CD4-positive, alpha-beta memory T cell (primary cell): Measurements from ENCODE around the gene ZMYM2. TPM values are rescaled to one million over a fixed set of nuclear protein-coding genes. Genes with fewer than 3 reads are reported as not detected.
A peak's percentile ranks its signal among the peaks of the same experiment; 100 is the strongest.

Experiments used
- CTCF ChIA-PET: fragments of 350-600 bp; sonication (Branson Sonifier 250); formaldehyde crosslinking; loops from one replicate; lab custom pipeline; 2021; ENCODE audit warnings: inconsistent platforms; ENCODE audit not compliant: partially characterized antibody; lab: Charles Lee
- POLR2A ChIA-PET: fragments of 350-600 bp; sonication (Branson Sonifier 250); formaldehyde crosslinking; loops from one replicate; lab custom pipeline; 2021; ENCODE audit not compliant: partially characterized antibody; lab: Charles Lee
- DNase-seq, 5 donors: peaks; one replicate each; pipeline versions ENCODE4 v3.0.0 to v3.0.0-alpha.2; 2020 to 2022; ENCODE audit warnings: mixed read lengths in 1 of 5
- H3K27ac ChIP-seq: one replicate; pipeline ENCODE4 v1.7.0; 2013; ENCODE audit warnings: low read depth, low read length
- H3K27me3 ChIP-seq: 2 replicates; pipeline ENCODE4 v1.7.0; 2013; ENCODE audit warnings: mild to moderate bottlenecking, low read length, moderate library complexity; ENCODE audit not compliant: insufficient read depth
- H3K36me3 ChIP-seq: 2 replicates; pipeline ENCODE4 v1.7.0; 2013; ENCODE audit warnings: mild to moderate bottlenecking, low read length, moderate library complexity; ENCODE audit not compliant: insufficient read depth
- H3K4me1 ChIP-seq: 2 replicates; pipeline ENCODE4 v1.7.0; 2013; ENCODE audit warnings: mild to moderate bottlenecking, low read length, moderate library complexity; ENCODE audit not compliant: insufficient read depth
- H3K4me3 ChIP-seq, 2 donors: one replicate each; pipeline ENCODE4 v1.7.0; 2013; ENCODE audit warnings: low read length in 2 of 2, mild to moderate bottlenecking in 1 of 2
- H3K9me3 ChIP-seq, 2 donors: one replicate each; pipeline ENCODE4 v1.7.0; 2013; ENCODE audit warnings: low read length in 2 of 2, control low read depth in 1 of 2; ENCODE audit not compliant: control insufficient read depth in 1 of 2
- H3K27ac Mint-ChIP-seq, 7 donors: one replicate each; pipeline ENCODE4 v1.8.0; 2020 to 2021; ENCODE audit warnings: mixed read lengths in 7 of 7, mild to moderate bottlenecking in 6 of 7, inconsistent platforms in 3 of 7, moderate library complexity in 3 of 7
- H3K27me3 Mint-ChIP-seq, 2 donors: one replicate each; pipeline ENCODE4 v1.8.0; 2020 to 2021; ENCODE audit warnings: mixed read lengths in 2 of 2
- H3K36me3 Mint-ChIP-seq, 2 donors: one replicate each; pipeline ENCODE4 v1.8.0; 2020 to 2021; ENCODE audit warnings: mixed read lengths in 2 of 2, inconsistent platforms in 1 of 2, mild to moderate bottlenecking in 1 of 2
- H3K4me1 Mint-ChIP-seq, 4 donors: one replicate each; pipeline ENCODE4 v1.8.0; 2020 to 2021; ENCODE audit warnings: mixed read lengths in 4 of 4, mild to moderate bottlenecking in 1 of 4
- H3K4me3 Mint-ChIP-seq, 8 donors: one replicate each; pipeline ENCODE4 v1.8.0; 2020 to 2021; ENCODE audit warnings: mixed read lengths in 8 of 8, mild to moderate bottlenecking in 7 of 8, moderate library complexity in 6 of 8, inconsistent platforms in 3 of 8
- H3K9me3 Mint-ChIP-seq, 8 donors: one replicate each; pipeline ENCODE4 v1.8.0; 2020 to 2021; ENCODE audit warnings: mixed read lengths in 8 of 8, mild to moderate bottlenecking in 5 of 8, inconsistent platforms in 3 of 8, moderate library complexity in 1 of 8
- intact Hi-C: fragments of 100-400 bp; cut with micrococcal nuclease; formaldehyde crosslinking; loops from one replicate; pipeline ENCODE4 v1.15.1; 2023
- polyA plus RNA-seq, 2 donors: library from polyadenylated mRNA; unstranded; fragments of 300-500 nt; fragmentation: Illumina TruSeq; gene quantifications; one replicate each; pipeline ENCODE4 v1.2.3, GENCODE V29; 2021
- total RNA-seq, 2 experiments: library from RNA; stranded (reverse); gene quantifications; one replicate each; pipeline ENCODE4 v1.2.3, GENCODE V29; 2021

The ZMYM2 gene
- total and polyA plus RNA-seq, 4 experiments from 2014 or later = 7.9 to 110 (median 59.4) TPM

DNA sequence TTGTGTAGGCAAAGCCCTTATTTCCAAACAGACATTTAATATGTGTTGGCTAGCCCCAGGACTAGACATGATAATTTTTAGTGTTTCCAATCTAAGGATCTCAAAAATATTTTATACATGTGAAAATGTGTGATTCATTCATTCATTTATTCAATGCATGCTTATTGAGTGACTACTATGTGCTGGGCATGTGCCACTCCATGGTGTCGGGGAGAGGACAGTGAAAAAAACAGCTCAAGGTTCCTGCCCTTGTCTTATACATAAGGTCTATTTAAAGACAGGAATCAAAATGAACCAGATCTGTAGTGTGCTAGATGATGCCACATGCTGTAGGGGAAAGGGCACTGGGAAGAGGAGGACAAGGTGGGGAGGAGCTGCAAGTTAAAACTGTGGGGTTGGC is 165.8 kb downstream of the ZMYM2 start:
- Mint-ChIP-seq H3K9me3 (no peaks in the 10 kb centered on the region), H3K4me1 (peaks cover 7 to 28% (median 20%) of the 10 kb centered on the region in 4 donors), H3K4me3 (peak overlapping the region in 2 of 8 donors; percentile 7 to 22), H3K27me3 (peaks cover 4 to 17% of the 10 kb centered on the region in 2 donors), H3K27ac (no peak overlapping the region), H3K36me3 (no peaks in the 10 kb centered on the region)
- Histone ChIP-seq H3K4me1 (peaks cover 26% of the 10 kb centered on the region), H3K27ac (no peak overlapping the region), H3K36me3 (no peaks in the 10 kb centered on the region), H3K9me3 (no peaks in the 10 kb centered on the region), H3K27me3 (peaks cover 7% of the 10 kb centered on the region), H3K4me3 (no peak overlapping the region)
- intact Hi-C loops = no loop called here
- POLR2A ChIA-PET = no interaction called here
- CTCF ChIA-PET = interaction anchor here (1.2 kb wide), 1 partner anchor 33 kb away, joined by 5 read pairs; no protein-coding TSS in a partner anchor
- DNase-seq = no peak

DNA sequence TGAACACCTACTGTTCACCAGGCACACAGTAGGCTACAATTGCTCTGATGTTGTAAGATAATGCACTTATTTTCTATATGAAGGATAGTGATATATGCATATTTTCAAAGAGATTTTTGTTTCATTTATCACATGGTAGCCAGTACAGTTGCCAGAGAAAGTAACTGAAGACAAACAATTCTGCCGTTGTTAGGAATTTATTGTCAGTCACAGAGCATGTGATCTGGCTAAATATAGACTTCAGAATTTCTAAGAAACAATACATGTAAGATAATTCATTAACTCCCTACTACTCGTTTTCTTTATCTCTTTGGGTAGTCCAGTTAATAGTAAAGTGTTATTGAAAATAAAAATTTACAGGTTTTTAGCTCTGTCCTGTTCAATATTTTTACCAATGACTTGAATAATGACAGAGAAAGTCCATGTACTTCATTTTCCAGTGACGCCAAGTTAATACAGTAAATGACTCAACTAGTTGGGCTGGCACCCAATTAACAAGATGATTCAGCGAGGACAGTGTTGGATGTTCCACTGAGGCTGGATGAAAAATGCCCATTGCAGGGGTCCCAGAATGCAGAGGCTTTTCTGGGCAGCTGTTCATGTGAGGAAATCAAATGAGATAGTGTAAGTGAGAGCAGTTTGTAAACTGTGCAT is 166.7 kb downstream of the ZMYM2 start:
- Mint-ChIP-seq H3K4me3 (peak overlapping the region in 4 of 8 donors; percentile 6 to 63 (median 42)), H3K27me3 (peaks cover 4 to 17% of the 10 kb centered on the region in 2 donors)
- CTCF ChIA-PET = interaction anchor here (1.2 kb wide), 1 partner anchor 34 kb away, joined by 5 read pairs; no protein-coding TSS in a partner anchor

DNA sequence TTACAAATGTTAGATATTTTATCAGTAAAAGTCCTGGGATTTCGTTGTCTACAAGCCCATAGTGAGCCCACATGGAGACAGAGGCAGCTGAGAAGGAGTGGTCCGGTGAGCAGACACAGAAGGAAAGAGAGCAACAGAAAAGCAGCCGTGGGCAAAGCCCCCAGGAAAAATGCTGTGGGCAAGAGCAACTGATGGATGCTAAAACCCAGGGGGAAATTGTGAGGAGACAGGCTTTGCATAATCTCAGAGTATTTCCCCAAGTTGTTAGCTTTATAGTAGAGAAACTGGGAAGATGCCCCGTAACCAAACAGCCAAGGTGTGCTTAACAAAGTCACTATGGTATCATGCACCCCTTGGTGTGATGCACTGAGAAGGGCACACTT is 167.2 kb downstream of the ZMYM2 start:
- H3K4me3 Mint-ChIP-seq = peak overlapping the region in 3 of 8 donors; percentile 35 to 63 (median 50)
- peaks cover 3 to 14% (median 8%) of the 10 kb centered on the region in 4 donors for H3K4me1 Mint-ChIP-seq

More for the DNA sequence above, 166.7 kb downstream of the ZMYM2 start:
- no peak for DNase-seq
- Mint-ChIP-seq H3K36me3 (no peaks in the 10 kb centered on the region), H3K4me1 (peaks cover 3 to 18% (median 12%) of the 10 kb centered on the region in 4 donors), H3K9me3 (no peaks in the 10 kb centered on the region), H3K27ac (peak overlapping the region in 1 of 7 donors; percentile 31)
- no peak overlapping the region for H3K4me3 ChIP-seq
- H3K36me3 ChIP-seq = no peaks in the 10 kb centered on the region
- intact Hi-C loops = loop anchor here (5.0 kb wide), 1 partner anchor 168 kb away; the partner anchor contains the start of gene ZMYM2
- no peak overlapping the region for H3K27ac ChIP-seq
- H3K9me3 ChIP-seq = no peaks in the 10 kb centered on the region
- H3K4me1 ChIP-seq = peaks cover 16% of the 10 kb centered on the region
- peaks cover 15% of the 10 kb centered on the region for H3K27me3 ChIP-seq
- POLR2A ChIA-PET = no interaction called here

DNA sequence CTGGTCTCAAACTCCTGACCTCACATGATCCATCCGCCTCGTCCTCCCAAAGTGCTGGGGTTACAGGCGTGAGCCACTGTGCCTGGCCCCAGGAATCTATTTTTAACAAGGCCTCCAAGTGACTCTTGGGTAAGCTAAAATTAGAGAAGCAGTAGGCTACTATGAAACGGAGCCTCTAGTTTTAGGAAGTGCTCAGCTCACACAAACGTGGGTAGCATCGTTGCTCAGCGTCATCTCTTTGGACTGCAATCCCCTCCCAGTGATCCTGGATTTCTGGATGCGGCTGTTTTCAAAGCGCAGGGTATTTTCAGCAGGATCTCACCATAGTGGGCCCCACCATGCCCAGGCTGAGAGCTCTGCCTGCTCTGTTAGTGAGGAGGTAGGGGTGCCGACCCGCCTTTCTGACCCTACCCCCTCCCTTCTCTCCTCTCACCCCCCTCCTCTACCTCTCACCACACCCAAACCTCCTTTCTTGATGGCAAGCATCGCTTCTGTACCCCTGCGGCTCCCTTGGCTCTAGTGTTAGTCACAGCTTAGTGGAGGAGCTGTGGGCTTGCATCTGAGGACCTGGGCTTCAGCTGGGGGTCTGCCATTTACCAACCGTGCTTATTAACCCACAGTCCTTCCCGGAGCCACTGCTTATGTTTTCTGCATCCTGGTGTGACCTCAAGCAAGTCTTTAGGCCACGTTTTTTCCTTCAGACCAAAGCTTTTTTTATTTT is 168.2 kb downstream of the ZMYM2 start:
- Histone ChIP-seq H3K9me3 (no peaks in the 10 kb centered on the region), H3K27ac (no peak overlapping the region), H3K4me3 (no peak overlapping the region), H3K27me3 (peaks cover 15% of the 10 kb centered on the region), H3K4me1 (peaks cover 9% of the 10 kb centered on the region), H3K36me3 (no peaks in the 10 kb centered on the region)
- Mint-ChIP-seq H3K36me3 (no peaks in the 10 kb centered on the region), H3K4me3 (peak overlapping the region in 3 of 8 donors; percentile 32 to 83 (median 70)), H3K27ac (no peak overlapping the region), H3K4me1 (peaks cover 0 to 6% (median 1%) of the 10 kb centered on the region in 4 donors), H3K27me3 (peaks cover 4 to 17% of the 10 kb centered on the region in 2 donors), H3K9me3 (no peaks in the 10 kb centered on the region)
- intact Hi-C loops = loop anchor here (5.0 kb wide), 1 partner anchor 169 kb away; the partner anchor contains the start of gene ZMYM2
- POLR2A ChIA-PET = interaction anchor here (1.4 to 2.1 kb wide), 2 partner anchors 8 to 263 kb away, joined by 6 to 22 read pairs; partner anchors contain the start of gene ZMYM5
- CTCF ChIA-PET = interaction anchor here (0.5 to 3.1 kb wide), 14 partner anchors 8 to 1307 kb away, joined by 3 to 29 read pairs (median 5); no protein-coding TSS in a partner anchor
- no peak for DNase-seq

More for the DNA sequence above, 167.2 kb downstream of the ZMYM2 start:
- Mint-ChIP-seq H3K36me3 (no peaks in the 10 kb centered on the region), H3K27me3 (peaks cover 4 to 17% of the 10 kb centered on the region in 2 donors), H3K27ac (no peak overlapping the region), H3K9me3 (no peaks in the 10 kb centered on the region)
- no peak for DNase-seq
- ChIA-PET CTCF (interaction anchor here (1.2 to 2.3 kb wide), 2 partner anchors 15 to 17 kb away, joined by 3 to 5 read pairs; no protein-coding TSS in a partner anchor), POLR2A (no interaction called here)
- Histone ChIP-seq H3K27ac (no peak overlapping the region), H3K9me3 (no peaks in the 10 kb centered on the region), H3K27me3 (peaks cover 15% of the 10 kb centered on the region), H3K4me1 (peaks cover 16% of the 10 kb centered on the region), H3K4me3 (no peak overlapping the region), H3K36me3 (no peaks in the 10 kb centered on the region)
- intact Hi-C loops = loop anchor here (5.0 kb wide), 1 partner anchor 168 kb away; the partner anchor contains the start of gene ZMYM2

DNA sequence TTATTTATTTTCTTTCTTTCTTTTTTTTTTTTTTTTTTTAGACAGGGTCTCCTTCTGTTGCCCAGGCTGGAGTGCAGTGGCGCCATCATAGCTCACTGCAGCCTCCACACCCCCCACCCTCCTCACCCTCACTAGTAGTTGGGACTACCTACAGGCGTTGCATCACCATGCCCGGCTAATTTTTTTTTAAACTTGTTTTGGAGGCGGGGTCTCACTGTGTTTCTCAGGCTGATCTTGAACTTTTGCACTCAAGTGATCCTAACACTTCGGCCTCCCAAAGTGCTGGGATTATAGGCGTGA is 168.7 kb downstream of the ZMYM2 start:
- H3K27me3 ChIP-seq = peaks cover 15% of the 10 kb centered on the region
- intact Hi-C loops = loop anchor here (5.0 kb wide), 1 partner anchor 170 kb away; the partner anchor contains the start of gene ZMYM2
- H3K36me3 ChIP-seq = no peaks in the 10 kb centered on the region
- Mint-ChIP-seq H3K4me1 (peaks cover 0 to 6% (median 1%) of the 10 kb centered on the region in 4 donors), H3K36me3 (no peaks in the 10 kb centered on the region), H3K27me3 (peaks cover 5 to 17% of the 10 kb centered on the region in 2 donors), H3K27ac (peak overlapping the region in 1 of 7 donors; percentile 63), H3K9me3 (no peaks in the 10 kb centered on the region), H3K4me3 (peak overlapping the region; percentile 58 to 83 (median 70))
- POLR2A ChIA-PET = interaction anchor here (1.4 to 2.1 kb wide), 2 partner anchors 9 to 263 kb away, joined by 6 to 22 read pairs; partner anchors contain the start of gene ZMYM5
- no peaks in the 10 kb centered on the region for H3K9me3 ChIP-seq
- peak in 1 of 5 donors; percentile 8 for DNase-seq
- H3K27ac ChIP-seq = no peak overlapping the region
- CTCF ChIA-PET = interaction anchor here (0.7 to 3.1 kb wide), 15 partner anchors 8 to 1306 kb away, joined by 3 to 29 read pairs (median 5); no protein-coding TSS in a partner anchor
- peaks cover 8% of the 10 kb centered on the region for H3K4me1 ChIP-seq
- peak overlapping the region in 1 of 2 donors; percentile 52 for H3K4me3 ChIP-seq

DNA sequence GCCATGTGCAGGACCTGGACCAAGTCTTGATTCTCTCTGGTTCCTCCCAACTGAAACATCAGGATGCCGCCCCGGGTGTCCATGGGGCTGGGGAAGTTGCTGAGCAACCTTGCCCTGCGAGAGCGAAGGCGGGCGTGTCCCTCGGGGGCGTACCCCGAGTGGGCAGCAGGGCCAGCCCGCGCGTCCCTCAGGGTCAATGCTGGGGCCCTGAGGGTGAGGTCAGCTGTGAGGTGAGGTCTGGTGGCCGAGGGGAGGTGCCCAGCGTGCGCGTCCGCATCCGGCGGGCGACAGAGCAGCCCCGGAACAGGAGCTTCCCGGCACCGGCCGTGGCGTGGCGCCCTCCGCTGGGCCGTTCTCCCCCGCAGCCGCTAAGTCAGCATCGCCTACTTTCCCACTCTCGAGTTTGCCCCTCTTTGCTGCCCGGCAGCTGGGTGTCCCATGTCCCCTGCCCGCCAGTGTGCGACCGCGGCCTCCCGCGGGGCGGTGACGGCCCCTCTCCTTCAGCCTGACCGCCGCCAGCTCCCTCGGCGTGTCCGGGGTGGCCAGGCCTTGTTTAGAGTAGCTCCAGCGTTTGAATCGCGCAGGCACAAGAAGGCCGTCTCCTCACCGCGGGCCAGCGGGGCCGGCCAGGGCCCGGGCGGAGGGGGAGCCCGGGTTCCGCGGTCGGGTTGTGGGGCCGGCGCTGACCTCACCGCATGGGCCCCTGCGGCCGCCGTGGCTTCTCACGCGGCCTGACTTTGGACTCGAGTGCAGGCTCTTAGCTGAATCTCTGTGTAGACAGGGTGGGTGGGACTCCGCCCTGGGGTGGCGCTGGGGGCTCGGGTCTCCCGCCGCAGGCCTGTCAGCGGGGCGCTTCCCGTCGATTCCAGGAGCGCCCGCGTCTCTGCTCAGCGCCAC is 169.3 kb downstream of the ZMYM2 start:
- Histone ChIP-seq H3K27ac (no peak overlapping the region), H3K27me3 (peaks cover 15% of the 10 kb centered on the region), H3K4me1 (peaks cover 8% of the 10 kb centered on the region), H3K36me3 (no peaks in the 10 kb centered on the region), H3K9me3 (no peaks in the 10 kb centered on the region), H3K4me3 (peak overlapping the region; percentile 42 to 52)
- Mint-ChIP-seq H3K4me3 (peak overlapping the region; percentile 64 to 83 (median 72)), H3K27me3 (peaks cover 6 to 19% of the 10 kb centered on the region in 2 donors), H3K27ac (peak overlapping the region in 1 of 7 donors; percentile 63), H3K36me3 (no peaks in the 10 kb centered on the region), H3K4me1 (peaks cover 0 to 6% (median 1%) of the 10 kb centered on the region in 4 donors), H3K9me3 (no peaks in the 10 kb centered on the region)
- ChIA-PET CTCF (interaction anchor here (0.6 to 3.1 kb wide), 20 partner anchors 9 to 200 kb away, joined by 3 to 29 read pairs (median 5); no protein-coding TSS in a partner anchor), POLR2A (interaction anchor here (1.4 to 2.1 kb wide), 3 partner anchors 9 to 264 kb away, joined by 4 to 22 read pairs (median 6); partner anchors contain the start of gene ZMYM5)
- intact Hi-C loops = loop anchor here (2.0 to 5.0 kb wide), 2 partner anchors 33 to 171 kb away; partner anchors contain the start of genes GJA3 and ZMYM2
- DNase-seq = peak in 4 of 5 donors; percentile 32 to 48 (median 38)
